HG02885 (cell line): Measurements from ENCODE around the gene OXTR.

ENCODE experiments used
- ATAC-seq: cut with Tn5 transposase; IDR thresholded peaks from one replicate; pipeline ENCODE4 v1.9.1; 2021; ENCODE audit warnings: mild to moderate bottlenecking; ENCODE audit not compliant: unreplicated experiment, poor library complexity

OXTR gene

DNA sequence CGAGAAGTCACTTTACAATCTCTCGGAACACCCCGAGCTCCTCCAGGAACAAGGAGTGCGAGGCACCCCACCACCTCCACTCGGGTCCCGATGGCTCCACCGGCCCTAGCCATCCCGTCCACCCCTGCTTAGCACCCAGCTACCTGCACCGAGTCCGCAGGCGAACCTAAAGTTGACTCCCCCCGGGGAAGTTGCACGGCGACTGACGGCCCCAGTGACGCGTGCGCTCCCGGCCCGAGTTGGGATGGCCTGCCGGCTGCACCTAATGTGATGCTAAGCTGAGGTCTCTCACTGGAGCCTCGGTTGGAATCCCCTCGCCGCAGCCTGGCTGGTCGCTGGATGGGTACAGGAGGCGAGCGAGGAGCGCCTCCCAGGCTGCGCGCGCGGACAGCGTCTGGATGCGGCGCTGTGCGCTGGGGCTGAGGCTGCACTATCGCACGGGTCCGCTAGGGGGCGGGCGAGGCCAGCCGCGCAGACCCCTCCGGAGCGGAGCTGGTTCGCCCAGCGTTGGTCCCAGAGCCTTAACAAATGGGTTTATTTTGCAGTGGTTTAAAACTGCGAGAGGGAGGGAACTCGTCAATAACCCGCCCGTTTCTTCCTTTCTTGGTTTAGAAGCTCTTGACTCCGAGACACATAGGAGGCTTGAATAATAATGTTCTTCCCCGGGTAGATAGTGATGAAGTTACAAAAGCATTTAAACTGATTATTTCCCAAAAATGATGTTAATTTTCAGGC lies at the start of gene OXTR:
Gene OXTR (minus strand): TSS at position 526 of the 735 bp plus-strand sequence. CDS start 1,426 bp downstream, outside the sequence.
- peak; percentile 79 for ATAC-seq

DNA sequence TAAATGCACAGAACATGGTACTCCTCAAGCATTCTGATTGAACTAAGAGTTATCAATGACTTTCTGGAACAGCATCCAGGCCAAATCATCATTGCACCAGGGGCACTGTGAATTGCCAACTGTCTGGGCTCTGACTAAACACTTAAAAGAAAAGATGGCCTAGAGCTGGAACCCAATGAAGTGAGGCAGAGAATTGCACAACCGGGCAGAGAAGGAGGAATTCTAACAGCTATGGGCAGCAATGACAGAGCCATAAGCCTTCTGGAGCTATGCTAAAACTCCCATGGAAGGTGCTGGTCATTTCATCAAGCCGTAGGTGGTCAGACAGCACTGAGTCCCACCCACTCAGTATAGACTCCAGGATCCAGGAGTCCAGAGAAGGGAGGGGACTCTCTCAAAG lies 48.1 kb upstream of the OXTR start:
- no peak for ATAC-seq

- no peak for ATAC-seq
Measured at GRCh38 chr3:8816106-8816505, 46.7 kb upstream of the OXTR start.

GRCh38 chr3:8813411-8813810 lies 44.0 kb upstream of the OXTR start:
- no peak for ATAC-seq

DNA sequence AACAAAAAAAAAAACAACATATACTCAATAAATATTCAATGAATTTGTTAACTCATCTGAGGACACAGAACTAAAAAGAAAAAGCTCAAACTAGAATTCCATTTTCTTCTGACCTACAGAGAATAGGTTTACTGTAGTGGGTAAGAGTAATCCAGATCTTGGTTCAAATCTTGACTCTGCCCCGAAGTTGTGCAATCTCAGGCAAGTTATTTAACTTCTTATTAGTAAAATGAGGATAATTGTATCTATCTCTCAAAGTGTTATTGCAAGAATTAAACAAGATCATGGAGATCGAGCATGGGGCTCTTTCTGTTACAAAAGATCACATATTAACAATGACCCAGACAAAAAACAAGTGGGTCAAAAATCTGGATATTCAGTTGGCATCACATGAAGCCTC lies 41.1 kb upstream of the OXTR start:
- ATAC-seq = no peak

DNA sequence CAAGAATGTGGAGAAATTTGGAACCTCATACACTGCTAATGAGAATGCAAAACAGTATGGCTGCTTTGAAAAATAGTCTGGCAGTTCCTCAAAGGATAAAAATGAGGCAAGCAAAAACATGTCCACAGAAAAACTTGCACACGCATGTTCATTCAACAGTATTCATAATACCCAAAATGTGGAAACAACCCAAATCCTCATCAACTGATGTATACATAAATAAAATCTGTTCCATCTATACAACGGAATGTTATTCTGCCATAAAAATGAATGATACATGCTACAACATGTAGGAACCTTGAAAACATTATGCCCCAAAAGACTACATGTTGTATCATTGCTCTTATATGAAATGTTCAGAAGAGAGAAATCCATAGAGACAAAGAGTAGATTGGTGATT lies 36.4 kb upstream of the OXTR start:
- no peak for ATAC-seq

DNA sequence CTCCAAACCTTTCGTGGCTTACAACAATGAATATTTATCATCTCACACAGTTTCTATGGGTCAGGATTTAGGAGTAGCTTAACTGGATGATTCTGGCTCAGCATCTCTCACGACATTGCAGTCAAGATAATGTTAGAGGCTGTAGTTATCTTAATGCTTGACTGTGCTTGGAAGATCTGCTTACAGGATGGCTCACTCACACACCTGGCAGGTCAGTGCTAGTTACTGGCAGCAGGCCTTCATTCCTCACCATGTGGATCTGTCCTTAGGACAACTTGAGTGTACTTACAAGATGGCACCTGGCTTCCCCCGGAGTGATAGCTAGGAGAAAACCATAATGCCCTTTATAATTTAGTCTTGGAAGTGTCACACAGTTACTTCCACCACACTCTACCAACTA lies 32.8 kb upstream of the OXTR start:
- ATAC-seq = no peak

- ATAC-seq = no peak
Measured at GRCh38 chr3:8800016-8800415, 30.6 kb upstream of the OXTR start.

DNA sequence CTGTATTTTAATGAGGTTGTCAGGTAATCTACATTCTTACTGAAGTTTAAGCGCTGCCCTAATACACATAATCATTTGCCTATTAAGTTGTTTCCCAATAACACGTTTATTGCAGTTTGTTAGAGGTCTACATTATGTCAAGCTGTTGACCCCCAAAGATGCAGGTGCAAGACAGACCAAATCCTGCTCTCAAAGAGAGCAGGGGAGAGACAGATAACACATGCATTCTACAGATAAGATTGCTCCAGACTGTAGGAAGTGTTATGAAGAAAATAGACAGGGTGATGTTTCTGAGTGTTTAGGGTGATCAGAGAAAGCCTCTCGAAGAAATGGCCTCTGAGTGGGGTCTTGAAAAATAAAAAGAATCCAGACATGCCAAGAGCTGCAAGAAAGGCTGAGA lies 24.8 kb upstream of the OXTR start:
- ATAC-seq = no peak

DNA sequence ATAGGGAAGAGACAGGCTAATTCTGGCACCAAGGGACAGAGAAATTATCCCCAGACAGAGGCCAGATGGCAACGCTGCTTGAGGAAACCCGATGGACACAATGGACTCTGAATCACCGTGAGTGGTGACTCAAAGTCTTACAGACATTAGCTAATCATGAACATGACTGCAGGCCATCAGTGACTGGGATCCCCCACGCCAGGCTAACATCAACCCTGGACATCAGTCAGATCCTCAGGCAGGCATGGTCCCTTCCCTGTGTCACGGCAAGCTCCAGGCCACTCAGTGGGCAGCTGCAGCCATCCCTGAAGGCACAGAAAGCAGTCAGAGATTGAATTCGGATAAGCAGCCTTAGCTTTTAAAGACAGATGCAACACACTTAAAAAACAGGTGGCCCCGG lies 23.8 kb upstream of the OXTR start:
- no peak for ATAC-seq

- ATAC-seq = no peak
Measured at GRCh38 chr3:8790529-8790928, 21.1 kb upstream of the OXTR start.

DNA sequence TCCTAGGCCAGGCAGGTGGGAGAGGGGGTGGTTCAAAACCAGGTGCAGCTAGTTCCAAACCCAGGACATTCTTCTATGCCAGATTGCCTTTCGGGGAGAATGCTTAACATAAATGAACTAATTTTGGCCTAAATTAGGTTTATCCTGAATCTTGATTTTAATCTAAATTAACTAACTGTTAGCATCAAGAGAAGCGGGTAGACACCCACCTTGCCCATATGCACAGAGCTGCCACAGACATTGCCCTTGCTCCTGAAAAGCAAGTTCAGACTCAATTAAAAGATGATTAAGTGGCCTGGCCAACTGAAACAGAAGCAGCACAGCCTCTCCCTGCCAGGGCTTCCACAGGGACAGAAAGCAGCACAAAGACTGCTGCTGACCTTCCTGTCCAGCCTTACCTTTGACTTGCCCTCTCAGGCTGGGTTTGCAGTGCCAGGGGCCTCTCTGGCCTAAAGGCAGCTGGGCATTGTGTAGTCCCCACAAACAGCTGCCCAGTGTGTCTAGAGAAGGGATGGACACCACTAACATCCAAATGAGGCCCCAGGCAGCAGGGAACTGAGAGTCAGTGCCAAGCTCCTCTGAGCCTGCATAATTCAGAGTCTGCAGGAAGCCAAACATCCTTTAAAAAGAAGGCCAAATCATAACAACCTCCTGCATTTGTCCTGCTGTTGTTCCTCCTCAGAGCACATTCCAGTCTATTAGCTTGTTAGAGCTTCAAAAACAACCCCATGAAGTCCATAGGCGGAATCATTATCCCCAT lies 15.4 kb upstream of the OXTR start:
- no peak for ATAC-seq

- peak; percentile 74 for ATAC-seq
Measured at GRCh38 chr3:8780279-8780678, 10.9 kb upstream of the OXTR start.

GRCh38 chr3:8778475-8778874 lies 9.1 kb upstream of the OXTR start:
- ATAC-seq = no peak

DNA sequence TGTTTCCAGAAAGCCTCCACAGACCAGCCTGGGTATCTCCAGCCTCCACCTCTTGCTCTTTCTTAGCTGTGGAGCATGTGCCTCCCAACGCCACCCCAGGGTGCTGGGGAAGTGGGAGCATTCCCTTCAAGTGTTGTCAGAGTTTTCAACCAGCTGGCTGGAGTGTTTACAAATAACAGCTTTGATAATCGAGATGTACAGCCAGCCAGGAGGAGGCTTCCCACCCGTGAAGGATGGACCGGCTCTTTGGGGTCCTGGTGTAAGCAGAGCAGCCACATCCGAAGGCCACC lies 8.5 kb upstream of the OXTR start:
- ATAC-seq = no peak

- peak; percentile 76 for ATAC-seq
Measured at GRCh38 chr3:8777201-8777977, 8.0 kb upstream of the OXTR start.

DNA sequence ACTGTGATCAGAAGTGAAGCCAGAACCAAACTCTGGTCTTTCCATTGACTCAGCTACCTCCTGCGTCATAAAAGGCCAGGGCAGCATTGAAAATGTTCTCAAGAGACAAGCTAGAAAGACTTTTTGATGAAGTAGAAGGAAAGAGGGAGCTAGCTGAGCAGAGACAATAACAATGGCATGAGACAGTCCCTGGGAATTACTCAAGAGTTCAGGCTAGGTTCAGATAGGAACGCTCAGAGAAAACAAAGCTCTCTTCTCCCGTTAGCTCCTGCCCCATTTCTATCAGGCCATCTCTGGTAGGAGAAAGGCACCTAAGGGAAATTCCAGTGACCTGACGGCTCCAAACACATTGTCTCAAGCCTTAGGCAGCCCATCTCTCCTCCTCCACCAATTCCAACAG lies 7.0 kb upstream of the OXTR start:
- no peak for ATAC-seq

- no peak for ATAC-seq
Measured at GRCh38 chr3:8775602-8776001, 6.2 kb upstream of the OXTR start.

DNA sequence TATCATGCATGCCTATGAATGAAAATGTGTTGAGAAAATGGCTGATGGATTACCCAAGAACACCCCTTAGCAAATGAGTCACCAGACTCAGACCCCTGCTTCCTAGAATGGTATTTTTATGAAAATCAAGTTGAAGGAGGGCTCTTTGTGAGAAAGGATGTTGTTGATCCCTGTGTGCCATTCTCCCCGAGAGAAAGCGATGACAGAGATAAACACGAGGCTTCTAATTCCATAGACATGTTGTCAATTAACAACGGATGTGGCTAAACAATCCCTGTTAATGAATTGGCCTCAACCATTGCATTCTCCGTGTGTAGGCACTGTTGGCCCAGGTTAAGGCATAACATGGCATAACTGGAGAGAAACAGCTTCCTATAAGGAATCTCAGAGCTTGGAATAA lies 5.8 kb upstream of the OXTR start:
- ATAC-seq = no peak

GRCh38 chr3:8773941-8774542 lies 4.6 kb upstream of the OXTR start:
- ATAC-seq = no peak
